ENCODE data around the gene LUZP2.
A peak's percentile ranks its signal among the peaks of the same experiment; 100 is the strongest.

The LUZP2 gene

GRCh38 chr11:24820541-24820940, 323.7 kb downstream of the LUZP2 start:
- Histone ChIP-seq H3K9ac (ENCODE audit: low read length) (no peak overlapping the region), H3K36me3 (ENCODE audit: control insufficient read depth, insufficient read depth, low read length) (no peaks in the 10 kb centered on the region), H3K27ac (ENCODE audit: low read depth, low read length) (no peak overlapping the region), H2BK120ac (ENCODE audit: low read depth, low read length) (no peak overlapping the region), H2BK15ac (replicated peaks; ENCODE audit: low read depth) (no peak overlapping the region), H3K18ac (ENCODE audit: low read length) (no peak overlapping the region), H3K79me1 (ENCODE audit: low read length) (no peaks in the 10 kb centered on the region), H3K79me2 (ENCODE audit: control insufficient read depth, insufficient read depth, low read length) (no peaks in the 10 kb centered on the region), H2BK5ac (ENCODE audit: low read length) (no peak overlapping the region), H4K8ac (ENCODE audit: low read depth, low read length) (no peak overlapping the region), H3K4me3 (ENCODE audit: low read length) (no peak overlapping the region), H3K4ac (ENCODE audit: low read depth, low read length) (no peak overlapping the region), H3K23ac (ENCODE audit: low read length) (no peak overlapping the region), H2AK5ac (ENCODE audit: low read length) (no peak overlapping the region), H3K27me3 (ENCODE audit: insufficient read depth, low read length, poor library complexity) (no peaks in the 10 kb centered on the region), H4K5ac (ENCODE audit: low read length) (no peak overlapping the region), H3K4me2 (ENCODE audit: low read length) (no peak overlapping the region), H3K4me1 (ENCODE audit: control insufficient read depth, low read depth, low read length) (no peaks in the 10 kb centered on the region), H3K56ac (ENCODE audit: low read length) (no peak overlapping the region)
- WGBS (ENCODE audit: extremely low coverage, insufficient coverage, low lambda C conversion rate), result no CpG with 5 or more reads among the region's 1 CpG
- DNase-seq, result no peak

- no peaks in the 10 kb centered on the region for H3K36me3 ChIP-seq (ENCODE audit: control insufficient read depth, insufficient read depth, low read length)
- H2BK120ac ChIP-seq (ENCODE audit: low read depth, low read length), result no peak overlapping the region
- no peak overlapping the region for H2BK15ac ChIP-seq (replicated peaks; ENCODE audit: low read depth)
- no peak overlapping the region for H3K9ac ChIP-seq (ENCODE audit: low read length)
- no peak overlapping the region for H3K23ac ChIP-seq (ENCODE audit: low read length)
- H3K4me3 ChIP-seq (ENCODE audit: low read length), result no peak overlapping the region
- H4K5ac ChIP-seq (ENCODE audit: low read length), result no peak overlapping the region
- no peaks in the 10 kb centered on the region for H3K79me2 ChIP-seq (ENCODE audit: control insufficient read depth, insufficient read depth, low read length)
- WGBS (ENCODE audit: extremely low coverage, insufficient coverage, low lambda C conversion rate), result no CpG with 5 or more reads among the region's 2 CpGs
- no peak overlapping the region for H3K4ac ChIP-seq (ENCODE audit: low read depth, low read length)
- no peak overlapping the region for H3K18ac ChIP-seq (ENCODE audit: low read length)
- H3K79me1 ChIP-seq (ENCODE audit: low read length), result no peaks in the 10 kb centered on the region
- no peak overlapping the region for H4K8ac ChIP-seq (ENCODE audit: low read depth, low read length)
- H3K4me1 ChIP-seq (ENCODE audit: control insufficient read depth, low read depth, low read length), result no peaks in the 10 kb centered on the region
- H3K27me3 ChIP-seq (ENCODE audit: insufficient read depth, low read length, poor library complexity), result no peaks in the 10 kb centered on the region
- H2AK5ac ChIP-seq (ENCODE audit: low read length), result no peak overlapping the region
- no peak overlapping the region for H3K56ac ChIP-seq (ENCODE audit: low read length)
- no peak for DNase-seq
- no peak overlapping the region for H2BK5ac ChIP-seq (ENCODE audit: low read length)
- H3K4me2 ChIP-seq (ENCODE audit: low read length), result no peak overlapping the region
- H3K27ac ChIP-seq (ENCODE audit: low read depth, low read length), result no peak overlapping the region
These were observed 332.2 kb downstream of the LUZP2 start for GRCh38 chr11:24828938-24829605.

- Histone ChIP-seq H3K18ac (ENCODE audit: low read length) (no peak overlapping the region), H3K79me1 (ENCODE audit: low read length) (no peaks in the 10 kb centered on the region), H3K4ac (ENCODE audit: low read depth, low read length) (no peak overlapping the region), H3K4me2 (ENCODE audit: low read length) (no peak overlapping the region), H3K79me2 (ENCODE audit: control insufficient read depth, insufficient read depth, low read length) (no peaks in the 10 kb centered on the region), H3K4me1 (ENCODE audit: control insufficient read depth, low read depth, low read length) (no peaks in the 10 kb centered on the region), H3K27me3 (ENCODE audit: insufficient read depth, low read length, poor library complexity) (no peaks in the 10 kb centered on the region), H3K4me3 (ENCODE audit: low read length) (no peak overlapping the region), H4K5ac (ENCODE audit: low read length) (no peak overlapping the region), H4K8ac (ENCODE audit: low read depth, low read length) (no peak overlapping the region), H3K27ac (ENCODE audit: low read depth, low read length) (no peak overlapping the region), H2AK5ac (ENCODE audit: low read length) (no peak overlapping the region), H3K9ac (ENCODE audit: low read length) (no peak overlapping the region), H3K23ac (ENCODE audit: low read length) (no peak overlapping the region), H2BK120ac (ENCODE audit: low read depth, low read length) (no peak overlapping the region), H3K36me3 (ENCODE audit: control insufficient read depth, insufficient read depth, low read length) (no peaks in the 10 kb centered on the region), H3K56ac (ENCODE audit: low read length) (no peak overlapping the region), H2BK5ac (ENCODE audit: low read length) (no peak overlapping the region), H2BK15ac (replicated peaks; ENCODE audit: low read depth) (no peak overlapping the region)
- DNase-seq, result no peak
- WGBS (ENCODE audit: extremely low coverage, insufficient coverage, low lambda C conversion rate), result no CpG with 5 or more reads among the region's 9 CpGs
These were observed 336.7 kb downstream of the LUZP2 start for GRCh38 chr11:24833573-24833972.

- Histone ChIP-seq H2AK5ac (ENCODE audit: low read length) (no peak overlapping the region), H3K27me3 (ENCODE audit: insufficient read depth, low read length, poor library complexity) (no peaks in the 10 kb centered on the region), H3K23ac (ENCODE audit: low read length) (no peak overlapping the region), H3K4ac (ENCODE audit: low read depth, low read length) (no peak overlapping the region), H2BK120ac (ENCODE audit: low read depth, low read length) (no peak overlapping the region), H2BK5ac (ENCODE audit: low read length) (no peak overlapping the region), H3K4me3 (ENCODE audit: low read length) (no peak overlapping the region), H4K5ac (ENCODE audit: low read length) (no peak overlapping the region), H3K4me1 (ENCODE audit: control insufficient read depth, low read depth, low read length) (no peaks in the 10 kb centered on the region), H3K18ac (ENCODE audit: low read length) (no peak overlapping the region), H3K9ac (ENCODE audit: low read length) (no peak overlapping the region), H3K79me2 (ENCODE audit: control insufficient read depth, insufficient read depth, low read length) (no peaks in the 10 kb centered on the region), H3K27ac (ENCODE audit: low read depth, low read length) (no peak overlapping the region), H3K79me1 (ENCODE audit: low read length) (no peaks in the 10 kb centered on the region), H3K56ac (ENCODE audit: low read length) (no peak overlapping the region), H4K8ac (ENCODE audit: low read depth, low read length) (no peak overlapping the region), H3K4me2 (ENCODE audit: low read length) (no peak overlapping the region), H2BK15ac (replicated peaks; ENCODE audit: low read depth) (no peak overlapping the region), H3K36me3 (ENCODE audit: control insufficient read depth, insufficient read depth, low read length) (no peaks in the 10 kb centered on the region)
- no peak for DNase-seq
- WGBS (ENCODE audit: extremely low coverage, insufficient coverage, low lambda C conversion rate), result no CpG with 5 or more reads among the region's 2 CpGs
These were observed 340.3 kb downstream of the LUZP2 start for GRCh38 chr11:24837112-24837511.

DNA sequence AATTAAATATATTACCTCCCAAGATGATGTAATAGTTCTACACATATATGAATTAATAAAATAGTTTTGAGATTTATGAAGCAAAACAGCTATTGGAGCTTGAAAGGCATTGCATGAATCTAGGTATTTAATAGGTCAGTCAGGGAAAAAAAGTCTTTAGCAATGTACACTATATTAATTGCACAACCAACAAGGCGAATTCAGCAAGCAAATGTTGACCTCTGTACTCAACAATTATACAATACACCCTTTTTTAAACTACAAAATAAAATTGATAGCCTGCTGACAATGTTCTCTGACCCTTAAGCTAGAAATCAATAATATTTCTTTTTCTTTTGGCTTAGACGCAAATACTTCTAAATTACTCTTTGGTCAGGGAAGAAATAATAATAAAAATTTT, 345.5 kb downstream of the LUZP2 start:
- Histone ChIP-seq H3K4ac (ENCODE audit: low read depth, low read length) (no peak overlapping the region), H3K27ac (ENCODE audit: low read depth, low read length) (no peak overlapping the region)
- no CpG with 5 or more reads among the region's 2 CpGs for WGBS (ENCODE audit: extremely low coverage, insufficient coverage, low lambda C conversion rate)

DNA sequence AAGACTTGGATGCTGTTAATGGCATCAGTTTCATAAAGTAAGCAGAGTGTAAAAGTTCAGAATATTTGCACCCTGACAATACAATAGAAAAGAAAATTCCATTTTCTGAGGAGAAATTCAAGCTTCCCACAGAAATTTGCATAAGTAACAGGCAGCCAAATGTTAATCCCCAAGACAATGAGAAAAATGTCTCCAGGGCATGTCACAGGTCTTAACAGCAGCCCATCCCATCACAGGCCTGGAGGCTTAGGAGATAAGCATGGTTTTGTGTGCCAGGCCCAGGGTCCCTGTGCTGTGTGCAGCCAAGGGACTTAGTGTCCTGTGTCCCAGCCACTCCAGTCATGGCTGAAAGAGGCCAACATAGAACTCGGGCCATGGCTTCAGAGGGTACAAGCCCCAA, 347.6 kb downstream of the LUZP2 start:
- Histone ChIP-seq H3K23ac (ENCODE audit: low read length) (no peak overlapping the region), H3K27me3 (ENCODE audit: insufficient read depth, low read length, poor library complexity) (no peaks in the 10 kb centered on the region), H3K4me2 (ENCODE audit: low read length) (no peak overlapping the region), H3K4me1 (ENCODE audit: control insufficient read depth, low read depth, low read length) (no peaks in the 10 kb centered on the region), H4K5ac (ENCODE audit: low read length) (no peak overlapping the region), H3K79me1 (ENCODE audit: low read length) (no peaks in the 10 kb centered on the region), H3K79me2 (ENCODE audit: control insufficient read depth, insufficient read depth, low read length) (no peaks in the 10 kb centered on the region), H3K56ac (ENCODE audit: low read length) (no peak overlapping the region), H3K4ac (ENCODE audit: low read depth, low read length) (no peak overlapping the region), H3K4me3 (ENCODE audit: low read length) (no peak overlapping the region), H2BK120ac (ENCODE audit: low read depth, low read length) (no peak overlapping the region), H4K8ac (ENCODE audit: low read depth, low read length) (no peak overlapping the region), H2BK5ac (ENCODE audit: low read length) (no peak overlapping the region), H2AK5ac (ENCODE audit: low read length) (no peak overlapping the region), H3K18ac (ENCODE audit: low read length) (no peak overlapping the region), H3K27ac (ENCODE audit: low read depth, low read length) (no peak overlapping the region), H3K9ac (ENCODE audit: low read length) (no peak overlapping the region), H2BK15ac (replicated peaks; ENCODE audit: low read depth) (no peak overlapping the region), H3K36me3 (ENCODE audit: control insufficient read depth, insufficient read depth, low read length) (no peaks in the 10 kb centered on the region)
- WGBS (ENCODE audit: extremely low coverage, insufficient coverage, low lambda C conversion rate), result no CpG with 5 or more reads among the region's 1 CpG
- DNase-seq, result peak; percentile 81

More for the DNA sequence above, 345.5 kb downstream of the LUZP2 start:
- Histone ChIP-seq H3K56ac (ENCODE audit: low read length) (no peak overlapping the region), H3K4me1 (ENCODE audit: control insufficient read depth, low read depth, low read length) (no peaks in the 10 kb centered on the region), H3K4me2 (ENCODE audit: low read length) (no peak overlapping the region), H2BK5ac (ENCODE audit: low read length) (no peak overlapping the region), H2BK15ac (replicated peaks; ENCODE audit: low read depth) (no peak overlapping the region), H2AK5ac (ENCODE audit: low read length) (no peak overlapping the region), H3K23ac (ENCODE audit: low read length) (no peak overlapping the region), H3K9ac (ENCODE audit: low read length) (no peak overlapping the region), H4K8ac (ENCODE audit: low read depth, low read length) (no peak overlapping the region), H3K36me3 (ENCODE audit: control insufficient read depth, insufficient read depth, low read length) (no peaks in the 10 kb centered on the region), H3K4me3 (ENCODE audit: low read length) (no peak overlapping the region), H4K5ac (ENCODE audit: low read length) (no peak overlapping the region), H3K27me3 (ENCODE audit: insufficient read depth, low read length, poor library complexity) (no peaks in the 10 kb centered on the region), H3K18ac (ENCODE audit: low read length) (no peak overlapping the region), H2BK120ac (ENCODE audit: low read depth, low read length) (no peak overlapping the region), H3K79me2 (ENCODE audit: control insufficient read depth, insufficient read depth, low read length) (no peaks in the 10 kb centered on the region), H3K79me1 (ENCODE audit: low read length) (no peaks in the 10 kb centered on the region)
- no peak for DNase-seq

Data from mesendoderm (in vitro differentiated cells).